GM21447 (cell line): ENCODE measurements around the gene FNBP1L.
"Not testable (repeated sequence)": the region's sequence is repeated elsewhere in the genome, so short reads cannot be mapped to it uniquely, and the experiment has no call there.

Source experiments
- ATAC-seq: cut with Tn5 transposase; IDR thresholded peaks from one replicate; pipeline ENCODE4 v1.9.1; 2021; ENCODE audit not compliant: unreplicated experiment

The FNBP1L gene

GRCh38 chr1:93442741-93443140 lies 5.2 kb upstream of the FNBP1L start:
- ATAC-seq, result no peak

- no peak for ATAC-seq
These were observed 4.5 kb upstream of the FNBP1L start for GRCh38 chr1:93443454-93443853.

GRCh38 chr1:93446837-93447451 lies 974 bp upstream of the FNBP1L start:
- no peak for ATAC-seq

- ATAC-seq, result no peak
These were observed 519 bp downstream of the FNBP1L start for GRCh38 chr1:93448292-93448982.

- no peak for ATAC-seq
These were observed 1.3 kb downstream of the FNBP1L start for GRCh38 chr1:93448983-93449804.

GRCh38 chr1:93450321-93450720 lies 2.4 kb downstream of the FNBP1L start:
- no peak for ATAC-seq

- no peak for ATAC-seq
These were observed 6.0 kb downstream of the FNBP1L start for GRCh38 chr1:93453911-93454310.

- ATAC-seq, result no peak
These were observed 11.2 kb downstream of the FNBP1L start for GRCh38 chr1:93459126-93459525.

- ATAC-seq, result no peak
These were observed 13.3 kb downstream of the FNBP1L start for GRCh38 chr1:93461236-93461635.

- ATAC-seq, result no peak
These were observed 16.0 kb downstream of the FNBP1L start for GRCh38 chr1:93463960-93464359.

- not testable (repeated sequence) for ATAC-seq
These were observed 17.6 kb downstream of the FNBP1L start for GRCh38 chr1:93465371-93466082.

GRCh38 chr1:93467606-93468005 lies 19.7 kb downstream of the FNBP1L start:
- ATAC-seq, result no peak

GRCh38 chr1:93468662-93469061 lies 20.7 kb downstream of the FNBP1L start:
- ATAC-seq, result no peak

GRCh38 chr1:93469223-93469622 lies 21.3 kb downstream of the FNBP1L start:
- not testable (repeated sequence) for ATAC-seq

- no peak for ATAC-seq
These were observed 23.4 kb downstream of the FNBP1L start for GRCh38 chr1:93471284-93471683.

GRCh38 chr1:93471911-93472310 lies 24.0 kb downstream of the FNBP1L start:
- ATAC-seq, result no peak

- no peak for ATAC-seq
These were observed 26.4 kb downstream of the FNBP1L start for GRCh38 chr1:93474321-93474720.

GRCh38 chr1:93475681-93476080 lies 27.8 kb downstream of the FNBP1L start:
- no peak for ATAC-seq

- not testable (repeated sequence) for ATAC-seq
These were observed 31.3 kb downstream of the FNBP1L start for GRCh38 chr1:93479133-93479745.

- ATAC-seq, result not testable (repeated sequence)
These were observed 34.0 kb downstream of the FNBP1L start for GRCh38 chr1:93481899-93482298.

GRCh38 chr1:93483200-93483599 lies 35.3 kb downstream of the FNBP1L start:
- no peak for ATAC-seq
